ENCODE data around the gene GATB.

GATB gene

GRCh38 chr4:151628001-151628608 is 132.7 kb downstream of the GATB start:
- TF ChIP-seq, protein P1, sequence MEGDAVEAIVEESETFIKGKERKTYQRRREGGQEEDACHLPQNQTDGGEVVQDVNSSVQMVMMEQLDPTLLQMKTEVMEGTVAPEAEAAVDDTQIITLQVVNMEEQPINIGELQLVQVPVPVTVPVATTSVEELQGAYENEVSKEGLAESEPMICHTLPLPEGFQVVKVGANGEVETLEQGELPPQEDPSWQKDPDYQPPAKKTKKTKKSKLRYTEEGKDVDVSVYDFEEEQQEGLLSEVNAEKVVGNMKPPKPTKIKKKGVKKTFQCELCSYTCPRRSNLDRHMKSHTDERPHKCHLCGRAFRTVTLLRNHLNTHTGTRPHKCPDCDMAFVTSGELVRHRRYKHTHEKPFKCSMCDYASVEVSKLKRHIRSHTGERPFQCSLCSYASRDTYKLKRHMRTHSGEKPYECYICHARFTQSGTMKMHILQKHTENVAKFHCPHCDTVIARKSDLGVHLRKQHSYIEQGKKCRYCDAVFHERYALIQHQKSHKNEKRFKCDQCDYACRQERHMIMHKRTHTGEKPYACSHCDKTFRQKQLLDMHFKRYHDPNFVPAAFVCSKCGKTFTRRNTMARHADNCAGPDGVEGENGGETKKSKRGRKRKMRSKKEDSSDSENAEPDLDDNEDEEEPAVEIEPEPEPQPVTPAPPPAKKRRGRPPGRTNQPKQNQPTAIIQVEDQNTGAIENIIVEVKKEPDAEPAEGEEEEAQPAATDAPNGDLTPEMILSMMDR (IDR thresholded peaks at IDR 0.05) = no peak
- H3K4me3 Mint-ChIP-seq = no peak overlapping the region
- peaks cover 15% of the 10 kb centered on the region for H3K36me3 Mint-ChIP-seq (ENCODE audit: low read depth)
- H3K27ac Mint-ChIP-seq = no peak overlapping the region
- peaks cover 4% of the 10 kb centered on the region for H3K9me3 Mint-ChIP-seq
- peaks cover 14% of the 10 kb centered on the region for H3K4me1 Mint-ChIP-seq
- no peak for DNase-seq
- H3K27me3 Mint-ChIP-seq (ENCODE audit: low read depth, poor library complexity) = peaks cover 4% of the 10 kb centered on the region

GRCh38 chr4:151627491-151627890 is 133.3 kb downstream of the GATB start:
- no peak for DNase-seq
- Mint-ChIP-seq H3K4me3 (no peak overlapping the region), H3K36me3 (ENCODE audit: low read depth) (peaks cover 9% of the 10 kb centered on the region), H3K4me1 (peaks cover 14% of the 10 kb centered on the region), H3K9me3 (no peaks in the 10 kb centered on the region), H3K27ac (no peak overlapping the region), H3K27me3 (ENCODE audit: low read depth, poor library complexity) (peaks cover 4% of the 10 kb centered on the region)
- TF ChIP-seq, protein P1 (IDR thresholded peaks at IDR 0.05) = no peak

- no peak for DNase-seq
- Mint-ChIP-seq H3K4me1 (peaks cover 14% of the 10 kb centered on the region), H3K27ac (no peak overlapping the region), H3K4me3 (no peak overlapping the region), H3K27me3 (ENCODE audit: low read depth, poor library complexity) (peaks cover 4% of the 10 kb centered on the region), H3K36me3 (ENCODE audit: low read depth) (peaks cover 2% of the 10 kb centered on the region), H3K9me3 (no peaks in the 10 kb centered on the region)
- TF ChIP-seq, protein P1 (IDR thresholded peaks at IDR 0.05) = no peak
Measured at GRCh38 chr4:151626751-151627150, 134.1 kb downstream of the GATB start.

DNA sequence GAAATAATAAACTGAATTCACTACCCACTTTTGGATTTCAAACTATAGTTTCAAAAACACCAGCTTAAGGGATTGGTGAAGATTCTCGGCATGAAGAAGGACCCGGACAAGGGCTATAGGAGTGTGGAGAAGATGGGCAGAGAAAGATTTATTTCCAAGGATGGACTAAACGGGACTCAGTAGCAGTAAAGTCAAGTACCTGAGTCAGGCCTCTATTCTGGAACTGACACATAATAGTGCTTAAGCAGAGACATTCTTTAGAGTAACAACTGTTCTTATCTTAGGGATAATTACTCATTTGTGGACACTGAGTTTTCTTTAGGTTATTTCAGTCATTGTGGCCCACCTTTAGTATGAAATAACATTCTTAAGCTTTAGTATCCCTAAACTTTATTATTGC is 134.6 kb downstream of the GATB start:
- peaks cover 14% of the 10 kb centered on the region for H3K4me1 Mint-ChIP-seq
- no peak for DNase-seq
- no peaks in the 10 kb centered on the region for H3K36me3 Mint-ChIP-seq (ENCODE audit: low read depth)

GRCh38 chr4:151624626-151625565 is 135.9 kb downstream of the GATB start:
- H3K27ac Mint-ChIP-seq = peak overlapping the region; percentile 80
- DNase-seq = no peak
- peaks cover 4% of the 10 kb centered on the region for H3K27me3 Mint-ChIP-seq (ENCODE audit: low read depth, poor library complexity)
- TF ChIP-seq, protein P1 (IDR thresholded peaks at IDR 0.05) = no peak
- H3K9me3 Mint-ChIP-seq = no peaks in the 10 kb centered on the region
- peaks cover 14% of the 10 kb centered on the region for H3K4me1 Mint-ChIP-seq
- H3K36me3 Mint-ChIP-seq (ENCODE audit: low read depth) = no peaks in the 10 kb centered on the region
- no peak overlapping the region for H3K4me3 Mint-ChIP-seq

More for the DNA sequence above, 134.6 kb downstream of the GATB start:
- Mint-ChIP-seq H3K27me3 (ENCODE audit: low read depth, poor library complexity) (peaks cover 4% of the 10 kb centered on the region), H3K4me3 (no peak overlapping the region), H3K27ac (no peak overlapping the region), H3K9me3 (no peaks in the 10 kb centered on the region)
- TF ChIP-seq, protein P1 (IDR thresholded peaks at IDR 0.05) = no peak
